MM.1S (cell line): Measurements from ENCODE around the gene TAF1A.

ENCODE experiments used
- CTCF ChIP-seq: fragments of 300-600 bp; sonication (generic); IDR thresholded peaks from 2 replicates; pipeline ENCODE4 v1.5.1; 2016; ENCODE audit warnings: antibody characterized with exemption, low read length, mixed read lengths
- EZH2 ChIP-seq: fragments of 300-600 bp; sonication (generic); optimal IDR thresholded peaks from 2 replicates; pipeline ENCODE3; 2017; ENCODE audit warnings: low read depth, mild to moderate bottlenecking, antibody characterized with exemption, low read length, mixed read lengths
- EZH2phosphoT487 ChIP-seq: fragments of 300-600 bp; sonication (generic); IDR thresholded peaks from 2 replicates; pipeline ENCODE4 v1.6.1; 2018; ENCODE audit warnings: antibody characterized with exemption, low read length

DNA sequence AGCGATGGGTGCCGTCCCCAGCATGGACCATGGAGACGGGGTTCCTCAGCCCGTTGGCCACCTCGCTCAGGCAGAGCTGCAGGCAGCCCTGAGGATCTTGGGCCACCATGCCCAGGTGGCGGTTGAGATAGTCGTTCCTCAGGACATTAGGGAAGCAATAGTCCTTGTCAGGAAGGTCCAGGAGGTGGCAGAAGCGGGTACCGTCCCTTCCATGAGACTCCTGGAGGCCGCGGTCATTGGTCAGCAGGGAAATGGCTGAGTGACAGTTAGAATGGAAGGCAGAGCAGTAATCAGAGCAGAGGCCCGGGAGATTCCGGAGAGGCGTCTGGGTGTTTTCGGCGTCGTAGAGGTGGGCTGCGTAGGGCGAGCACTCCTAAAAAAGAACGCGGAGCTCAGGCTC is 45.9 kb downstream of the TAF1A start:
- TF ChIP-seq CTCF (no peak), EZH2 (no peak), EZH2phosphoT487 (no peak)
